SK-N-SH (cell line): ENCODE results near the gene STX2.

Experiments used
- CTCF ChIP-seq: fragments of 200-600 bp; sonication (generic); IDR thresholded peaks from 2 replicates; pipeline ENCODE4 v1.6.1; 2017; ENCODE audit warnings: antibody characterized with exemption, mild to moderate bottlenecking, moderate library complexity
- EP300 ChIP-seq, 2 experiments: IDR thresholded peaks; 2 replicates each; pipeline versions ENCODE4 v1.4.0 to v1.6.1; 2012; ENCODE audit warnings: borderline replicate concordance in 1 of 2, low read depth in 1 of 2, low read length in 1 of 2
- GATA2 ChIP-seq: sonication (generic); formaldehyde crosslinking; IDR thresholded peaks from 2 replicates; pipeline ENCODE4 v1.5.0; 2020; ENCODE audit warnings: mild to moderate bottlenecking, missing genetic modification reagents
- IRF3 ChIP-seq: fragments of 150-350 bp; IDR thresholded peaks from 2 replicates; pipeline ENCODE4 v1.6.1; 2016; ENCODE audit warnings: mild to moderate bottlenecking, low read depth, low read length
- MAX ChIP-seq: IDR thresholded peaks from 2 replicates; pipeline ENCODE4 v1.4.0; 2012; ENCODE audit warnings: low read depth
- MXI1 ChIP-seq: IDR thresholded peaks from 2 replicates; pipeline ENCODE4 v1.6.1; 2012; ENCODE audit warnings: mild to moderate bottlenecking, low read depth, low read length, improper control_type of control experiment
- POLR2AphosphoS5 ChIP-seq: IDR thresholded peaks from 2 replicates; pipeline ENCODE4 v1.6.1; 2012; ENCODE audit warnings: low read depth, low read length
- RCOR1 ChIP-seq: fragments of 150-350 bp; IDR thresholded peaks from 2 replicates; pipeline ENCODE4 v1.6.1; 2017; ENCODE audit warnings: antibody characterized with exemption, low read length
- REST ChIP-seq: IDR thresholded peaks from 2 replicates; pipeline ENCODE4 v1.6.1; 2012; ENCODE audit warnings: mild to moderate bottlenecking, low read depth, low read length, moderate library complexity
- TAF1 ChIP-seq: IDR thresholded peaks from 2 replicates; pipeline ENCODE4 v1.6.1; 2012; ENCODE audit warnings: low read depth, mild to moderate bottlenecking, low read length, moderate library complexity, borderline replicate concordance
- TCF12 ChIP-seq: IDR thresholded peaks from 2 replicates; pipeline ENCODE4 v1.4.0; 2012
- USF2 ChIP-seq: fragments of 150-350 bp; IDR thresholded peaks from 2 replicates; pipeline ENCODE4 v1.6.1; 2017; ENCODE audit warnings: antibody characterized with exemption, low read length, low read depth, borderline replicate concordance
- YY1 ChIP-seq: IDR thresholded peaks from 2 replicates; pipeline ENCODE4 v1.4.0; 2012; ENCODE audit warnings: low read depth, mild to moderate bottlenecking

- TF ChIP-seq CTCF = no peak
- TF ChIP-seq IRF3 = no peak
- no peak for TF ChIP-seq MXI1
- TF ChIP-seq EP300 (IDR thresholded peaks at IDR 0.05; ENCODE audit: borderline replicate concordance in 1 of 2, low read depth in 1 of 2, low read length in 1 of 2) = no peak
- TF ChIP-seq MAX = no peak
- no peak for TF ChIP-seq REST
- no peak for TF ChIP-seq TAF1
- no peak for TF ChIP-seq USF2
- no peak for TF ChIP-seq POLR2AphosphoS5
- TF ChIP-seq GATA2 (CRISPR knock-in tag) = no peak
- TF ChIP-seq YY1 = no peak
- TF ChIP-seq RCOR1 = no peak
- no peak for TF ChIP-seq TCF12
Observed at GRCh38 chr12:130807309-130807708, 31.7 kb downstream of the STX2 start.
